Measurements from ENCODE around the gene FSD1L.

FSD1L gene

GRCh38 chr9:105435453-105435852 lies 12.4 kb upstream of the FSD1L start:
- no peak for DNase-seq (ENCODE audit: low read depth in 2 of 3, low spot score in 1 of 3)

DNA sequence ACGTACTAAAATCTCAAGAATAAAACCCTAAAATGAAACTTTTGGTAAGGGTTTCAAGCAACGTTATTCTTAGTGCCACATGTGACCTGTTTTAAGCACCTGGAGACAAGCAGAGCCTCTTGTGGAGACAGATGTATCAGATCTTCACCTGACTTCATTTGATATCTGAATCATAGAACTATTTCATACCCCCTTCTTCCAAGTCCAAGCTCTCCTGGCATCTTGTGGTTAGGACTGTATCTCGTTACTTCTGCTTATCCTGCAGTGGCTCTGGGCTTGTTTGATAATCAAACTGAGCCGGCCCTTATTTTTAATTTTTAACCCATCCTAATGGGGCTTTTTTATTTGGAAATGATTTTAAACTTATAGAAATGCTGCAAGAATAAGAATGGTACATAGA lies 11.1 kb upstream of the FSD1L start:
- DNase-seq (ENCODE audit: low read depth in 2 of 3, low spot score in 1 of 3) = no peak

GRCh38 chr9:105437704-105438103 lies 10.1 kb upstream of the FSD1L start:
- no peak for DNase-seq (ENCODE audit: low read depth in 2 of 3, low spot score in 1 of 3)

DNA sequence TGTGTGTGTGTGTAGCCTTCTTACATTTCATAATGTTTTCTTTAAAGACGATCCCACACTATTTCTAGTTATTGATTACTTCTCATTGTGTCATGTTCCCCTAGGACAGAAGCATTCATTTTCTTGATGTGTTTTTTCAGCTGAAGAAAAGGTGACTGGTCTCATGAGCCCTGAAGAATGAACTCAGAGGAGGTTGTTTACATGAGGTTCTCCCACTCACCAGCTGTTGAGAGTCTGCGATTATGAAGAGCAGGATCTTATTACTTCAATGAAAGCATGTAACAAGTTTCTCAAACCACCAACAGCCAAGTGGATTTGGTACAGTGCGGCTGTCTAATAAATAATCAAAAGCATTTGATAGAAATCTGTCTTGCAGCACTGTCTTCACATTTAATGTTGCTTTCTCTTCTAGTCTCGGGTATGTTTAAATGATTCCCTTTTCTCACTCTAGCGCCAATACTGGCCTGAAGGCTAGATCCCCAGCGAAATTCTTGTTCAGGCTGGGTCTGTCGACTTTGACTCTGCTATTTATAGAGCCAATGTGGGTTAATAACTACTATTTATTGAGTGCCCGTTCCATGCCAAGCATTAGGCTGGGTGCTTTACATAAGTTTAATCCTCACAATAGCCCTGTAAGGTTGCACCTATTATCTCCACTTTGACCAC lies 9.6 kb upstream of the FSD1L start:
- no peak for DNase-seq (ENCODE audit: low read depth in 2 of 3, low spot score in 1 of 3)

GRCh38 chr9:105439428-105439827 lies 8.4 kb upstream of the FSD1L start:
- no peak for DNase-seq (ENCODE audit: low read depth in 2 of 3, low spot score in 1 of 3)

DNA sequence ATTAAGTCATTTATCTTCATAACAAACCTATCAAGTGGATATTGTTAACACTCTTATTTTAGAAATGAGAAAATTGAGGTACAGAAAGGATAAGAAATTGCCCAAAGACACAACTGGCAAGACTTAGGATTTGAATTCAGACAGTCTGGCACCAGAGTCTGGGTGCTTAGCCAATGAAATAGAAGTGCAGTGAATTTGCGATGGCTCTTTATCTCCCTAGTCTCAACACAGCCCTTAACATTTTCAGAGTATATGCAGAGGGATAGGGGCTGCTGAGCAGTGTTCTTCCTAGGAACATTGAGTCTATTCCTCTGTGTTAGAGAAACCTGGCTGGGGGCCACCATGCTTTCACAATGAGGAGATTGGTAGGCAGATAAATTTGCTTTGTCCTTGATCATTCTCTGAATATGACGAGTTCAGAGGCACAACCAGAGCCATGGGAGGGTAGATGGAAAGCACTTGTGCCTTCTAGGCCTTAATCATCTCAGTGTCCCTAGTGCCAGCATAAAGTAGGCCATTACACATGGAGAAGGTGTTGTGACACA lies 6.1 kb upstream of the FSD1L start:
- no peak for DNase-seq (ENCODE audit: low read depth in 2 of 3, low spot score in 1 of 3)

GRCh38 chr9:105443121-105443520 lies 4.7 kb upstream of the FSD1L start:
- no peak for DNase-seq (ENCODE audit: low read depth in 2 of 3, low spot score in 1 of 3)

DNA sequence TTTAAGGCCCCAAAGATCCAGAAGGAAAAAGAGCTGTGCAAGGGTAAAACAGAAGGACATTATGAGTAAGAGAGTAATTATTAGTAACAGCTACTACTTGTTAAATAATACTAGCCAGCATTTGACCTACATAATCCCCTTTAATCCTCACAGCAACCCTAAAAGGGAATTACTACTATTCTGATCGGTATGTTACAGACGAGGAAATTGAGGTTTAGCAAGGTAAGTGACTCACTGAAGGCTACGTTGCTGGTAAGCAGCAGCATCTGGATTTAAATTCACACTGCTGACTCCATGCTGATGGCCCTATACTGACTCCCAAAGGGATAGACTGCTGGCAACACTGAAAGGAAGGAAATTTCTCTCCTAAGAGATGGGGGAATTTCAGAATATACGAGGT lies 3.7 kb upstream of the FSD1L start:
- no peak for DNase-seq (ENCODE audit: low read depth in 2 of 3, low spot score in 1 of 3)

DNA sequence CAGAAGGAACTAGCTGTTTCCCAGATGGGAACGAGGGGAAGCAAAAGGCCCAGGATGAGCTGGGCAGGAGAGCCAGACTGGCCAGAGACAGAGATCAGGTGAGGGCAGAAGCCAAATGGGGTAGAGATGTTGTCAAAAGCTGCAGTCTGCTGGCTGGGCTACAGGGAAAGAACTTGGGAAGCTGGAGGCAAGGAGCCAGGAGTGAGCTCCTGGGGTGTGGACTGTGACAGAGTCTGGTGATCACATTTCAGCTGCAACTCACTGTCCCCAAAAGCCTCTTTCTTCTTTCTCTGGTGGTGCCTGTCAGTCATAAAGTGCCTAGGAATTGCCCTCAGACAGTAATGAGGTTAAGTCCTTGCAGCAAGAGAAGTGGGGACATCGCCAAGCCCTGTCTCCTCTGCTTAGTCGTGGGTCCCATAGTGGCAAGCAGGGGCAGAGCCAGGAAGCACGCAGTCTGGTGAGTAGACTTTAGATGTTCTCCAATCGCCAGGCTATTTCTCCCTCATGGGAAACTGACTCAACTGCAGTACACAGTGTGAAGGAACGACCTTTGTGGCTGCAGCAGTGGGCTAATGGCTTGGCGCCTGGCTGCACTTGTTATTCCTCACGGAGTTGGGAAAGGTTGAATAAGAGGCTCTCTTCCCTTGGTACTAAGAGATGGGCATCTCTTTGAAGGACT lies 2.5 kb upstream of the FSD1L start:
- no peak for DNase-seq (ENCODE audit: low read depth in 2 of 3, low spot score in 1 of 3)

GRCh38 chr9:105447386-105447813 lies 434 bp upstream of the FSD1L start:
- no peak for DNase-seq (ENCODE audit: low read depth in 2 of 3, low spot score in 1 of 3)

DNA sequence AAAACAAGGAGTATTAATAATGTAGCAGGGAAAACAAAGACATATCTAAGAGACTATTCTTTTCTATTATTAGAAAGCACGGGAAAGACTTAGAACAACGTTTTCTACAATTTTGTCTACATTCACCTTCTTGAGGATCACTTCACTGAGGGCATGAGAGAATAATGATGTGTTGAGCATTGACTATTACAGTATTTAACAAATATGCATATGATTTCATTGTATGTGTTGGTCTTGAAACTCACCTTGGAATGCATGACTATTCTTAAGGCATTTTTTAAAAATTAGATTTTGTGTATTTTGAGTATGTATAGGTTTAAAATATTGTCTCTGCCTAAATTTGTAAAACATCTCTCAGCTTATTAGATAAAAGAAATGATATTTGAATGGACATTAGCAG lies 1.2 kb downstream of the FSD1L start:
- DNase-seq (ENCODE audit: low read depth in 2 of 3, low spot score in 1 of 3) = no peak

DNA sequence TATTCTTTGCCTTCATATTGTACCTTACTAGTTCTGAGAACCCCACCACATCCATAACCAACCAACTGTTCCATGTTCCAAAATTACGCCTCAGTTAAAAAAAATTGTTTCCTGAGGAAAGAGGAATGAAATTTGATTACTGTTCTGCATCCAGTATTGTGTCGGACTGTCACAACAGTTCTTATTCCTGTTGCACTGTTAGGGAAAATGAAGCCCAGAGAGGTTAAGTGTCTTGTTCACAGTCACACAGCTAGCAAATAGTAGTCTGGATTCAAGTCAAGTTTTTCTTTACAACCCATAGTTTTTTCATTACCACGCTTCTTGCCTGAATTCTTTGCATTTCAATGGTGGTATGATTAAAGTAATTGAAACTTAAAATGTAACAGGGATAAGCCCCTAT lies 4.4 kb downstream of the FSD1L start:
- DNase-seq (ENCODE audit: low read depth in 2 of 3, low spot score in 1 of 3) = no peak

DNA sequence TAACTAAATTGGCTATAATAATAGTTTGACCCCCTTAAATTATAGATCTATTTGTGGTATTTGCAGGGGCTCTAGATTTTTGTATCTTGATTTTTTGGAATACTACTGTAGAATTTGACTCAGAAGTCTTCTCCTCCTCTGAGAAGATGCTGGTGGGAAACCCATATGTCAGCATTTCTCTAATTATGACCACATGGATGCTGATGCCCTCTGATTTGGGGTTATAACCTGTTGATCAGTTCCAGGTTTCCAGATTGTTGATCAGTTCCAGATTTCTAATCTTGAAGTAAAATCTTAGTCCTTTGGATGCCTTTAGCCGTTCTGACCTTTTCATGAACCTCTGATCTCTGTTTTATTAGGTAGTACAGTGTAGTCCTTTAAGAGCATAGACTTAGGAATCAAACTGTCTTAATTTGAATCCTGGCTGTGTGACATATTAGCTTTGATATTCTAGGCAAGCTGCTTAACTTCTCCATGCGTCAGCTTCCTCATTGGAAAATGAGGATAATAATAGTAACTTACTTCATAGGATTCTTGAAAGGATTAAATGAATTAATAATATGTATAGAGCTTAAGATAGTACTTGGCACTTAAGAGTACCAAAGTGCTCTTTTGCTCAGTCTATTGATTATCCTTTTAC lies 8.1 kb downstream of the FSD1L start:
- DNase-seq (ENCODE audit: low read depth in 2 of 3, low spot score in 1 of 3) = no peak

DNA sequence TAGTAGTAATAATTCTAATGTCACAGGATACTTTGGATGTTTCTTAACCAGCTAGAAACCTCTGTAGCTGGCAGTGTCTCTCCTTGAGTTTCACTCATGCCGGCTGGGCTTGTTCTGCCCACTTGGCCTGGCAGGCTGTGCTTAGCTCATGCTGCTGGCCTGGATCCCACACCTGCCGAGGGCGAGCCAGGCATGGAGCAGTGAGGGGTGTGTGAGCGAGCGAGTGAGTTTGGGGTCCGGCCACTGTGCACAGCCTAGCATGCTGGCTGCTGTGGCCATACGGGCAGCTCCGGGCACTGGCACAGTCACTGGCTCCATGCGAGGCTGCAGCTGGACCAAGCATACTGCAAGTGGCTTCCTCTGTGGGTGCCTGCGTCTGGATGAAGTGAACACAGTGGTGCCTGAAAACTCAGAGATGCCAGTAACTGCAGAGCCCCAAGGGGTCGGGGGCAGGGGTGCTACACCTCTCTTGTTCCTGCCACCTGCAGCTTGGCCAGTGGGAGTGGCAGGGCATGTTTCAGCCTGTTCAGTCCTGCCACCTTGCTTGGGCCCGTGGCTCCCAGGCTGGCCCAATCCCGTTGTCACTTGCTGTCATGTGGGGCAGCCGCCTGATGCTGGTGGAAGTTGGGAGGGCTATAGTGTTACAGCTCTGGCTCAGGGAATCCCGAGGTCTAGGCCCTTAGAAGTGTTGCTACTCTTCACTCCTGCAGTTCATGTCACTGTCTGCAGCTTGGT lies 9.9 kb downstream of the FSD1L start:
- no peak for DNase-seq (ENCODE audit: low read depth in 2 of 3, low spot score in 1 of 3)

GRCh38 chr9:105458404-105458803 lies 10.6 kb downstream of the FSD1L start:
- no peak for DNase-seq (ENCODE audit: low read depth in 2 of 3, low spot score in 1 of 3)

DNA sequence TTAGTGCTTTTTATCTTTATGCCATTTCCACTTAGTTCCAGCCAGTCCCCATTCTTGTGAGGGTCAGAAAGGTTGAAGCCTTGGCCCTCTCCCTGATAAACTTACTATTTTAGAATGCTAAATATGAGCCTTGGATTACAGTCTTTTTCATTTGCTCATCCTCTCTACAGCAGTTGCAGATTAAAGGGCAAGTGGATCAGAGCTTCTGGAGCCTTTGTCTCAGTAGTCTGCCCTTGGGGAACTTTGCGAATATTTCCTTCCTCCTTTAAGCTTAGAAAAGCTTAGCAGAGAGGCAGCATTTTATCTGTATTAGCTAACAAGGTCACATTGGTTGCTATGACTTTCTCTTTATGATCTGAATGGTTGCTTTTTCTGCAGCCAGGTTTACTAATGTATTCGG lies 11.5 kb downstream of the FSD1L start:
- no peak for DNase-seq (ENCODE audit: low read depth in 2 of 3, low spot score in 1 of 3)

DNA sequence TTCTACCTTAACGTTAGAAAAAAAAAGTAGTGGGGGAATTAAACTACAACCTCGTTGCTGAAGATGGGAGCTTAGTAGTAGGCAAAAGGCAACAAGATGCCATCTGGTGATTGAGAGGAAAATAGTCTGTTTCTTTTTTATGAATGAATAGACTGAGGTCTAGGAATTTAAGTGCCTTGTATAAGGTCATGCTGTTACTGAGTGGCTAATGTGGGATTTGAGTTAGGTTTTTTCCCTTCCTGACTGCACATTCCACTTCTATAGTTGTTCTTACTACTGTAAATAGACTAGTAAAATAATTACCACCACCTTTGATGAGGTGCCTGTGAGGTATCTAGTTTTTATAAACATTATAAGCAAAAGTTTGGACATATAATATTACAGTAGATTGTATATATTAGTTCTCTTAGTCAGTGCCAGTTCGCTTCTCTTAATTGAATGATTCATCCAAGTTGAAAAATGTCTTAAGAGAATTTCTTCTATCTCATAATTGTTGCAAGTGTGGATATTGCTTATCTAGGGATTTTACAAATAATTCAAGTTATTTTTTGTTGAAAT lies 19.1 kb downstream of the FSD1L start:
- DNase-seq (ENCODE audit: low read depth in 2 of 3, low spot score in 1 of 3) = no peak

DNA sequence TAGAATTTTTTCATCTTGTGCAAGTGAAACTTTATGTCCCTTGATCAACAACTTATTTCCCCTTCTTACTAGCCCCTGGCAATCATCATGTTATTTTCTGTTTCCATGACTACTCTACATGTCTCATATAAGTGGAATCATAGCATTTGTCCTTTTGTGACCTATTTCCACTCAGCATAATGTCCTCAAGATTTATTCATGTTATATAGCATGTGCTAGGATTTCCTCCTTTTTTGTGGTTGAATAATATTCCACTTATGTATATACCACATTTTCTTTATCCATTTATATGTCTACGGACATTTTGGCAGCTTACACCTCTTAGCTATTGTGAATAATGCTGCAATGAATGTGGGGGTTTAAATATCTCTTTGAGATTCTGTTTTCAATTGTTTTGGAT lies 21.0 kb downstream of the FSD1L start:
- DNase-seq (ENCODE audit: low read depth in 2 of 3, low spot score in 1 of 3) = no peak

- DNase-seq (ENCODE audit: low read depth in 2 of 3, low spot score in 1 of 3) = no peak
Observed at GRCh38 chr9:105473221-105473620, 25.4 kb downstream of the FSD1L start.

DNA sequence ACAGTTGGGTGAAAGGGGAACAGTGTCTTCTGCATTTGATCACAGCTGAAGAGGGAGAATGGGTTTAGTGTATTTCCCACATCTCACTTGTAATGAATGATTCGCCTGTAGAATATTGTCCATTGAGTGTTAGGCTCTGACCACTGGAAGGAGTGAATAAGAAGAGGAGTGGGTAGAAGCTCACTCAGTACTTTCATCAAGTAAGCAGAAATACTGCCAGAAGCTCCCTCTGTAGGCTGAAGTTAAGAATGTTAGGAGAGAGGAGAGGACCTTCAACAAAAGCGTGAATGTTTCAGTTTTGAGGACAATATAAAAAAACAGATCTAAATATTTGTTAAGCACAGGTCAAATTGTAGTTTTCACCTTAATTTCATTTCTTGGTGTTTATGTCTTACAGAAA lies 27.5 kb downstream of the FSD1L start:
- no peak for DNase-seq (ENCODE audit: low read depth in 2 of 3, low spot score in 1 of 3)

GRCh38 chr9:105479846-105480245 lies 32.0 kb downstream of the FSD1L start:
- DNase-seq (ENCODE audit: low read depth in 2 of 3, low spot score in 1 of 3) = no peak
